ENCODE results near the gene PLXNA4. TPM values are rescaled to one million over a fixed set of nuclear protein-coding genes. Genes with fewer than 3 reads are reported as not detected.

The PLXNA4 gene
- total RNA-seq, 1 donor from 2014 or later = 15.5 TPM

GRCh38 chr7:132149436-132150304 is 426.6 kb downstream of the PLXNA4 start:
- DNase-seq (ENCODE audit: low read depth, low spot score) = no peak

GRCh38 chr7:132148876-132149275 is 427.4 kb downstream of the PLXNA4 start:
- DNase-seq (ENCODE audit: low read depth, low spot score) = no peak

GRCh38 chr7:132145466-132145865 is 430.8 kb downstream of the PLXNA4 start:
- peak; percentile 78 for DNase-seq (ENCODE audit: low read depth, low spot score)

GRCh38 chr7:132145063-132145462 is 431.2 kb downstream of the PLXNA4 start:
- no peak for DNase-seq (ENCODE audit: low read depth, low spot score)

GRCh38 chr7:132142006-132142405 is 434.3 kb downstream of the PLXNA4 start:
- DNase-seq (ENCODE audit: low read depth, low spot score) = no peak

GRCh38 chr7:132141109-132141508 is 435.2 kb downstream of the PLXNA4 start:
- no peak for DNase-seq (ENCODE audit: low read depth, low spot score)

- DNase-seq (ENCODE audit: low read depth, low spot score) = no peak
These were observed 435.9 kb downstream of the PLXNA4 start for GRCh38 chr7:132140341-132140740.

- no peak for DNase-seq (ENCODE audit: low read depth, low spot score)
These were observed 437.5 kb downstream of the PLXNA4 start for GRCh38 chr7:132138817-132139216.

GRCh38 chr7:132137681-132138080 is 438.6 kb downstream of the PLXNA4 start:
- no peak for DNase-seq (ENCODE audit: low read depth, low spot score)

- DNase-seq (ENCODE audit: low read depth, low spot score) = no peak
These were observed 440.4 kb downstream of the PLXNA4 start for GRCh38 chr7:132135746-132136385.

- DNase-seq (ENCODE audit: low read depth, low spot score) = no peak
These were observed 441.3 kb downstream of the PLXNA4 start for GRCh38 chr7:132134814-132135445.

GRCh38 chr7:132133501-132133900 is 442.8 kb downstream of the PLXNA4 start:
- no peak for DNase-seq (ENCODE audit: low read depth, low spot score)

GRCh38 chr7:132131196-132131595 is 445.1 kb downstream of the PLXNA4 start:
- DNase-seq (ENCODE audit: low read depth, low spot score) = no peak

GRCh38 chr7:132130497-132130896 is 445.8 kb downstream of the PLXNA4 start:
- DNase-seq (ENCODE audit: low read depth, low spot score) = no peak

- no peak for DNase-seq (ENCODE audit: low read depth, low spot score)
These were observed 450.2 kb downstream of the PLXNA4 start for GRCh38 chr7:132125872-132126595.

GRCh38 chr7:132125096-132125495 is 451.2 kb downstream of the PLXNA4 start:
- DNase-seq (ENCODE audit: low read depth, low spot score) = no peak

GRCh38 chr7:132124575-132124974 is 451.7 kb downstream of the PLXNA4 start:
- no peak for DNase-seq (ENCODE audit: low read depth, low spot score)

GRCh38 chr7:132123773-132124172 is 452.5 kb downstream of the PLXNA4 start:
- DNase-seq (ENCODE audit: low read depth, low spot score) = no peak

- no peak for DNase-seq (ENCODE audit: low read depth, low spot score)
These were observed 453.4 kb downstream of the PLXNA4 start for GRCh38 chr7:132122901-132123300.

- DNase-seq (ENCODE audit: low read depth, low spot score) = no peak
These were observed 454.3 kb downstream of the PLXNA4 start for GRCh38 chr7:132121987-132122386.

GRCh38 chr7:132118641-132119040 is 457.6 kb downstream of the PLXNA4 start:
- DNase-seq (ENCODE audit: low read depth, low spot score) = no peak

- DNase-seq (ENCODE audit: low read depth, low spot score) = no peak
These were observed 458.6 kb downstream of the PLXNA4 start for GRCh38 chr7:132117636-132118035.

Data from pulmonary artery endothelial cell (primary cell).